Medulla oblongata (tissue), 1 donor: ENCODE results near the gene ARHGAP23.
A peak's percentile ranks its signal among the peaks of the same experiment; 100 is the strongest.

Experiments
- DNase-seq: peaks from one replicate; pipeline ENCODE4 v3.0.0-alpha.2; 2015; ENCODE audit errors: extremely low spot score

The ARHGAP23 gene, protein sequence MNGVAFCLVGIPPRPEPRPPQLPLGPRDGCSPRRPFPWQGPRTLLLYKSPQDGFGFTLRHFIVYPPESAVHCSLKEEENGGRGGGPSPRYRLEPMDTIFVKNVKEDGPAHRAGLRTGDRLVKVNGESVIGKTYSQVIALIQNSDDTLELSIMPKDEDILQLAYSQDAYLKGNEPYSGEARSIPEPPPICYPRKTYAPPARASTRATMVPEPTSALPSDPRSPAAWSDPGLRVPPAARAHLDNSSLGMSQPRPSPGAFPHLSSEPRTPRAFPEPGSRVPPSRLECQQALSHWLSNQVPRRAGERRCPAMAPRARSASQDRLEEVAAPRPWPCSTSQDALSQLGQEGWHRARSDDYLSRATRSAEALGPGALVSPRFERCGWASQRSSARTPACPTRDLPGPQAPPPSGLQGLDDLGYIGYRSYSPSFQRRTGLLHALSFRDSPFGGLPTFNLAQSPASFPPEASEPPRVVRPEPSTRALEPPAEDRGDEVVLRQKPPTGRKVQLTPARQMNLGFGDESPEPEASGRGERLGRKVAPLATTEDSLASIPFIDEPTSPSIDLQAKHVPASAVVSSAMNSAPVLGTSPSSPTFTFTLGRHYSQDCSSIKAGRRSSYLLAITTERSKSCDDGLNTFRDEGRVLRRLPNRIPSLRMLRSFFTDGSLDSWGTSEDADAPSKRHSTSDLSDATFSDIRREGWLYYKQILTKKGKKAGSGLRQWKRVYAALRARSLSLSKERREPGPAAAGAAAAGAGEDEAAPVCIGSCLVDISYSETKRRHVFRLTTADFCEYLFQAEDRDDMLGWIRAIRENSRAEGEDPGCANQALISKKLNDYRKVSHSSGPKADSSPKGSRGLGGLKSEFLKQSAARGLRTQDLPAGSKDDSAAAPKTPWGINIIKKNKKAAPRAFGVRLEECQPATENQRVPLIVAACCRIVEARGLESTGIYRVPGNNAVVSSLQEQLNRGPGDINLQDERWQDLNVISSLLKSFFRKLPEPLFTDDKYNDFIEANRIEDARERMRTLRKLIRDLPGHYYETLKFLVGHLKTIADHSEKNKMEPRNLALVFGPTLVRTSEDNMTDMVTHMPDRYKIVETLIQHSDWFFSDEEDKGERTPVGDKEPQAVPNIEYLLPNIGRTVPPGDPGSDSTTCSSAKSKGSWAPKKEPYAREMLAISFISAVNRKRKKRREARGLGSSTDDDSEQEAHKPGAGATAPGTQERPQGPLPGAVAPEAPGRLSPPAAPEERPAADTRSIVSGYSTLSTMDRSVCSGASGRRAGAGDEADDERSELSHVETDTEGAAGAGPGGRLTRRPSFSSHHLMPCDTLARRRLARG (N-terminal part only)

DNA sequence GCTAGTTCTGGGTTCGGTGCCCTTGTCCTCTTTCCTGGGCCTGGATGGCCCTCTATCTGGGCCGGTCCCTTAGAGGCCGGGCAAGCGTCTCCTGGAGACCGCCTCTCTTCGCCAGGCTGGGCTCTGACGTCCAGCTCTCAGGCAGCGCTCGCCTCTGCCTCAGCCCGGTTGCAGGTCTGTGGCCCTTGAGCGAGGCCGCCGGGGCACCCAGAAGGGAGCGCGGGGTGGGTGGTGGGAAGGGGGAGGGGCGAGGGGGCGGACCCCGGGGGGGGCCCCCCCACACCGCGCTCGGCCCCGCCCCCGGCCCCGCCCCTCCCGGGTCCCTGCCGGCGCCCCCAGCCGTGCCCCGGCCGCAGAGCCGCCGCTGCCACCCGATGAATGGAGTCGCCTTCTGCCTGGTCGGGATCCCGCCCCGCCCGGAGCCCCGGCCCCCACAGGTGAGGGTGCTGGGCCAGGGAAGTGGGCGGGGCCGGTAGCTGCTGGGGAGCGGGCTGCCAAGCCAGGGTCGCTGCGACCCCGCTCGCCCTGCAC, at the start of gene ARHGAP23:
Gene ARHGAP23, plus strand, starts transcription at position 353 of the 531 bp plus-strand sequence. Its CDS starts 22 bp downstream, at position 375.
- peak; percentile 84 for DNase-seq

- no peak for DNase-seq
These were observed 48.8 kb upstream of the ARHGAP23 start for GRCh38 chr17:38379448-38379847.

- DNase-seq = peak; percentile 52
These were observed 33.2 kb upstream of the ARHGAP23 start for GRCh38 chr17:38395090-38395489.

- DNase-seq = no peak
These were observed 31.0 kb upstream of the ARHGAP23 start for GRCh38 chr17:38397227-38397626.

DNA sequence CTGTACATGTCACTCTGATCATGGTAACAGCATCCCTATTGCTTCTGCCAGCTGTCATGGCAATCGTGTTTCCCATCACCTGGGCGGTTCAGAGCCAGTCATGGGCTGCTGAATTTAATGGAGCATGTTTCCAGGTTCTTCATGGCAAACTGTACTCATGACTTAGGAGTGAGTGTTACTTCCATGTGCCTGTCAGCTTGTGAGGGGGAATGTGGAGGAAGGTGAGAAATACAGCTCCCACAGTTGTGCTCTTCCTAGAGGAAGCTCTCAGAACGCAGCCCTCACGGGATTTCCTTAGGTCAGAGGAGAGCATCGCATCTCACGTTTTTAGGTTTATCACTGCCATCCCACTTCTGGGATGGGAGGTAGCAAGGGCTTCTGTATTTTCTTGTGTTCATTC, 28.0 kb upstream of the ARHGAP23 start:
- no peak for DNase-seq

GRCh38 chr17:38401459-38401858, 26.8 kb upstream of the ARHGAP23 start:
- DNase-seq = no peak

- DNase-seq = no peak
These were observed 25.4 kb upstream of the ARHGAP23 start for GRCh38 chr17:38402897-38403296.

GRCh38 chr17:38403491-38403890, 24.8 kb upstream of the ARHGAP23 start:
- DNase-seq = no peak

DNA sequence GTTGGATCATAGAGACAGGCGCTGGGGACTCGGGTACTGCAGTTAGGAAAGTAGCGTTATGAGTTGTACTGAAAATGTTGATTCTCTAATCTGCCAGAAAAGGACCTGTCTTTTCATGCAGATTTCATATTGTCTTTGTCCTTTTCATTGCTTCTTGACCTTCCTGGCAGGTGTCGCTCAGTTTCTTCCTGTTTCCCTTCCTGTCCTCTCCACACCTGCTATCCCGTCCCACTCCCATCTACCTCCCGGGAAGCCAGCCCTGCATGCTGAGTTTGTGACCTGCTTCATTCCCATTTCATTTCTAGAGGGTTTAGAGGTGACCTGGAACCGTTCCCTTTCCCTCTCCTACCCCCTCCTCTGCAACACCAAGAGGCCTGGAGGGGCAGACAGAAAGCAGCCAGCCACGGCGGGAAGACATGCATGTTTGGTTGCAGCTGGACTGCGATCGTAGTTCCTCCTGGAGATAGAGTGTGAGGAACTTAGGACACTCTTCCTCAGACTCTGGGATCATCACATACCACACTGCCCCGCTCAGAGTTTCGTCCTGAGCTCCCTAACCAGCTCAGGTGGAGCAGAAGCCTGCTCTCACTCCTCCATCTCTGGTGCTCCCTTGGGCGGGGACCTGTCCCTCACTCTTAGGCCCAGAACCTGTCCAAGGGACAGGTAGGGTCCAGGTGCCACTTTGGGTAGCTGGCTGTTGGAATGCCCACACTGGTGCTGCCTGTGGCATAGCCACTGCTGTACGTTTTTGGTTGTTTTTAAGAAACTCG, 23.9 kb upstream of the ARHGAP23 start:
- no peak for DNase-seq

- DNase-seq = no peak
These were observed 22.6 kb upstream of the ARHGAP23 start for GRCh38 chr17:38405654-38406053.

DNA sequence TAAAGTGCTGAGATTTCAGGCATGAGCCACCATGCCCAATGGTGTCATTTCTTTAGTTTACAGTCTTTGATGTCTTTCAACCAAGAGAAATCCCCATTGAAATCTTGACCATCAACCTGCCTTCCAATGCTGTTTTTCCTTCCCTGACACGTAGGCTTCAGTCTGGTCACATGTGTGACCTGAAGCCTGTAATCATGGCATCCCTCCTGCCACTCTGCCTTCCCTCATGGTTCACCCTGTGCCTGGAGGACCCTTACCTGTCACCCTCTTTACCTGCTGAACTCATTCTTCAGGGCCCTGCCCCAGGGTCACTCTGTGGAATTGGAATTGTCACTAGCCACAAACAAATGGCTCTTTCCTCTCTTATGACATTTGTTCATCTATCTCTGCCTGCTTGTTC, 18.1 kb upstream of the ARHGAP23 start:
- no peak for DNase-seq

DNA sequence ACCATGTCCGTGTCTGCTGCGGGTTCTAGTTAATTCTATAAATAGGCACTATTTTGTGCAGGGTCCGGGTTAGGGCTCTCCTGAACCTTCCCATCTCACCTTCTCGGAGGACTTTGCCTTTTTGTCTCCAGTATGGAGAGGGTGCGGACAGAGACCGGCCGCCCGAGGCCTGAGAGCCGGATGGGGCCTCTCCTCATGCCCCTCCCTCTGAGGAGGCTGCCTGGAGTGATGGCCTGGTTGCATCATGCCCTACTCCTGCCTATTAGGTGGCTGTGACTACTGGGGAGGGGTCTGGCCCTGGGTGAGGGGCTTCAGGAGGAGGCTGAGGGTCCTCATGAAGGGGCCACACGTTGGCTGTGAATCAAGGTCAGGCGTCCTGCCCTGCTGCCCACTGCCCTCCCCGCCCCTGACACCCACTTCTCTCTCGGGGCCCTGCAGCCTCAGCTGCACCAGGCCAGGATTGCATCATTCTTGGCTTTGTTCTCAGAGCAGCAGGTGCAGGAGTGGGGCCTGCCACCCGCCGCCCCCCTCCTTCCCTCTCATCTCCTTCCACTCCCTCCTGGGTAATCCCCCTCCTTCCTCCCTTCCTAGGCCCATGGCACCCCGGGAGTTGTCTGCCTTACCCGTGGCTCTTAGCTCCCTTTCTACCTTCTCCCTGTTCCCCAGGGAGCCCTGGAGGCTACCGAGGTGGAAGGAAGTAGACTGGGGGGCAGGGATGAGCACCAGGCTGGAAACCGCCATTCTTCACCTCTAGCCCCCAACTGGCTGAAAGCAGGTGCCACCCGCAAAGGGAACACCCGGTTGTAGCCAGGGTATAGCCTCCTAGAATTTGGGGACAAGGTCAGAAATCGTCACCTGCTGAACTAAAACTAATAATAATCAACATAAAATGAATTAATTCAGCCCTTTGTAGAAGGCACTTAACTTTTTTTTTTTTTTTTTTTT, 12.7 kb upstream of the ARHGAP23 start:
- DNase-seq = no peak

- DNase-seq = no peak
These were observed 11.4 kb upstream of the ARHGAP23 start for GRCh38 chr17:38416840-38417209.

- DNase-seq = no peak
These were observed 10.9 kb upstream of the ARHGAP23 start for GRCh38 chr17:38417210-38417951.

GRCh38 chr17:38418062-38418692, 10.1 kb upstream of the ARHGAP23 start:
- DNase-seq = no peak

GRCh38 chr17:38418693-38419507, 9.4 kb upstream of the ARHGAP23 start:
- no peak for DNase-seq

GRCh38 chr17:38419508-38419981, 8.7 kb upstream of the ARHGAP23 start:
- no peak for DNase-seq
